WTC11 (cell line): ENCODE data around the gene EP400. TPM values are rescaled to one million over a fixed set of nuclear protein-coding genes. Genes with fewer than 3 reads are reported as not detected.

Experiments used
- ATAC-seq: fragments of 200-7000 bp; cut with Tn5 transposase; 2 replicates; pipeline ENCODE4 v1.10.0; 2021; ENCODE audit warnings: mild to moderate bottlenecking, moderate library complexity
- CTCF ChIA-PET: fragments of 300-600 bp; sonication (Branson Sonifier 250); formaldehyde crosslinking; loops from one replicate; lab custom pipeline; 2021; ENCODE audit warnings: antibody characterized with exemption; lab: Charles Lee
- POLR2A ChIA-PET: fragments of 350-600 bp; sonication (Branson Sonifier 250); formaldehyde crosslinking; loops from one replicate; lab custom pipeline; 2021; ENCODE audit warnings: antibody characterized with exemption; lab: Charles Lee
- DNase-seq: peaks from one replicate; pipeline ENCODE4 v3.0.0; 2021; ENCODE audit warnings: low spot score
- H3K27ac Mint-ChIP-seq: 2 replicates; pipeline ENCODE4 v1.8.0; 2021; ENCODE audit warnings: mixed read lengths
- H3K27me3 Mint-ChIP-seq: 2 replicates; pipeline ENCODE4 v1.8.0; 2021; ENCODE audit warnings: low read depth, mild to moderate bottlenecking, moderate library complexity, mixed read lengths
- H3K36me3 Mint-ChIP-seq: 2 replicates; pipeline ENCODE4 v1.8.0; 2021; ENCODE audit warnings: mixed read lengths
- H3K4me1 Mint-ChIP-seq: 2 replicates; pipeline ENCODE4 v1.8.0; 2022; ENCODE audit warnings: mixed read lengths
- H3K4me3 Mint-ChIP-seq: 2 replicates; pipeline ENCODE4 v1.8.0; 2021; ENCODE audit warnings: mild to moderate bottlenecking, moderate library complexity, mixed read lengths
- H3K9me3 Mint-ChIP-seq: 2 replicates; pipeline ENCODE4 v1.8.0; 2021; ENCODE audit warnings: mixed read lengths
- ETV6 ChIP-seq: sonication (generic); formaldehyde crosslinking; IDR thresholded peaks from 2 replicates; pipeline ENCODE4 v1.8.1; 2022; ENCODE audit warnings: mild to moderate bottlenecking, missing genetic modification reagents
- FOXJ3 ChIP-seq: sonication (generic); formaldehyde crosslinking; IDR thresholded peaks from 2 replicates; pipeline ENCODE4 v1.9.0; 2021; ENCODE audit warnings: missing genetic modification reagents, mild to moderate bottlenecking, borderline replicate concordance
- GTF2I ChIP-seq: fragments of 250-450 bp; sonication (Bioruptor Pico); conservative IDR thresholded peaks from 2 replicates; pipeline ENCODE4 v1.4.0; 2021; ENCODE audit warnings: mild to moderate bottlenecking
- NFE2L1 ChIP-seq: sonication (generic); formaldehyde crosslinking; IDR thresholded peaks from 2 replicates; pipeline ENCODE4 v1.8.1; 2023; ENCODE audit warnings: missing genetic modification reagents
- SOX15 ChIP-seq: fragments of 250-450 bp; sonication (Bioruptor Pico); IDR thresholded peaks from 2 replicates; pipeline ENCODE4 v1.9.0; 2021; ENCODE audit warnings: mild to moderate bottlenecking
- TP53 ChIP-seq: sonication (generic); formaldehyde crosslinking; IDR thresholded peaks from 2 replicates; pipeline ENCODE4 v1.8.1; 2023; ENCODE audit warnings: mild to moderate bottlenecking, missing genetic modification reagents
- ZNF396 ChIP-seq: fragments of 250-450 bp; sonication (Bioruptor Pico); IDR thresholded peaks from 2 replicates; pipeline ENCODE4 v1.8.0; 2021; ENCODE audit warnings: mild to moderate bottlenecking, moderate library complexity, borderline replicate concordance
- total RNA-seq: library from RNA; stranded (reverse); gene quantifications from 3 replicates; pipeline ENCODE4 v1.2.3, GENCODE V29; 2021
- TF ChIP-seq, protein P1 (sequence below): sonication (generic); formaldehyde crosslinking; IDR thresholded peaks from 2 replicates; pipeline ENCODE4 v1.8.1; 2022; ENCODE audit warnings: low read depth, mild to moderate bottlenecking, moderate library complexity, missing genetic modification reagents, borderline replicate concordance
- TF ChIP-seq, protein P2 (sequence below): fragments of 200-600 bp; IDR thresholded peaks from 2 replicates; pipeline ENCODE4 v1.8.0; 2022; ENCODE audit warnings: antibody characterized with exemption
- TF ChIP-seq, protein P3 (sequence below): sonication (generic); formaldehyde crosslinking; IDR thresholded peaks from 2 replicates; pipeline ENCODE4 v1.8.1; 2023; ENCODE audit warnings: mild to moderate bottlenecking, moderate library complexity, missing genetic modification reagents
- TF ChIP-seq, protein P4 (sequence below): sonication (generic); formaldehyde crosslinking; IDR thresholded peaks from 2 replicates; pipeline ENCODE4 v1.8.1; 2022; ENCODE audit warnings: mild to moderate bottlenecking, moderate library complexity, missing genetic modification reagents
- TF ChIP-seq, protein P5 (sequence below): sonication (generic); formaldehyde crosslinking; IDR thresholded peaks from 2 replicates; pipeline ENCODE4 v1.8.1; 2022; ENCODE audit warnings: mild to moderate bottlenecking, missing genetic modification reagents, moderate library complexity, borderline replicate concordance
- TF ChIP-seq, protein P6 (sequence below): sonication (generic); formaldehyde crosslinking; IDR thresholded peaks from 2 replicates; pipeline ENCODE4 v1.8.1; 2022; ENCODE audit warnings: low read depth, missing genetic modification reagents, borderline replicate concordance
- TF ChIP-seq, protein P7 (sequence below): sonication (generic); formaldehyde crosslinking; conservative IDR thresholded peaks from 2 replicates; pipeline ENCODE4 v1.8.1; 2023; ENCODE audit warnings: mild to moderate bottlenecking, low read depth, missing genetic modification reagents, moderate library complexity
- TF ChIP-seq, protein P8 (sequence below): sonication (generic); formaldehyde crosslinking; conservative IDR thresholded peaks from 2 replicates; pipeline ENCODE4 v1.8.1; 2022; ENCODE audit warnings: mild to moderate bottlenecking, missing genetic modification reagents
- TF ChIP-seq, protein P9 (sequence below): sonication (generic); formaldehyde crosslinking; IDR thresholded peaks from 2 replicates; pipeline ENCODE4 v1.8.0; 2022; ENCODE audit warnings: mild to moderate bottlenecking, missing genetic modification reagents
- TF ChIP-seq, protein P10 (sequence below): fragments of 250-450 bp; sonication (Bioruptor Pico); IDR thresholded peaks from 2 replicates; pipeline ENCODE4 v1.9.0; 2021; ENCODE audit warnings: mild to moderate bottlenecking

The EP400 gene
- total RNA-seq, 1 experiment from 2014 or later, result 75.8 TPM

GRCh38 chr12:132053338-132054330 is 103.9 kb downstream of the EP400 start (continued):
- TF ChIP-seq, protein P1, sequence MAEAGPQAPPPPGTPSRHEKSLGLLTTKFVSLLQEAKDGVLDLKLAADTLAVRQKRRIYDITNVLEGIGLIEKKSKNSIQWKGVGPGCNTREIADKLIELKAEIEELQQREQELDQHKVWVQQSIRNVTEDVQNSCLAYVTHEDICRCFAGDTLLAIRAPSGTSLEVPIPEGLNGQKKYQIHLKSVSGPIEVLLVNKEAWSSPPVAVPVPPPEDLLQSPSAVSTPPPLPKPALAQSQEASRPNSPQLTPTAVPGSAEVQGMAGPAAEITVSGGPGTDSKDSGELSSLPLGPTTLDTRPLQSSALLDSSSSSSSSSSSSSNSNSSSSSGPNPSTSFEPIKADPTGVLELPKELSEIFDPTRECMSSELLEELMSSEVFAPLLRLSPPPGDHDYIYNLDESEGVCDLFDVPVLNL (CRISPR knock-in tag), result no peak
- TF ChIP-seq, protein P2, sequence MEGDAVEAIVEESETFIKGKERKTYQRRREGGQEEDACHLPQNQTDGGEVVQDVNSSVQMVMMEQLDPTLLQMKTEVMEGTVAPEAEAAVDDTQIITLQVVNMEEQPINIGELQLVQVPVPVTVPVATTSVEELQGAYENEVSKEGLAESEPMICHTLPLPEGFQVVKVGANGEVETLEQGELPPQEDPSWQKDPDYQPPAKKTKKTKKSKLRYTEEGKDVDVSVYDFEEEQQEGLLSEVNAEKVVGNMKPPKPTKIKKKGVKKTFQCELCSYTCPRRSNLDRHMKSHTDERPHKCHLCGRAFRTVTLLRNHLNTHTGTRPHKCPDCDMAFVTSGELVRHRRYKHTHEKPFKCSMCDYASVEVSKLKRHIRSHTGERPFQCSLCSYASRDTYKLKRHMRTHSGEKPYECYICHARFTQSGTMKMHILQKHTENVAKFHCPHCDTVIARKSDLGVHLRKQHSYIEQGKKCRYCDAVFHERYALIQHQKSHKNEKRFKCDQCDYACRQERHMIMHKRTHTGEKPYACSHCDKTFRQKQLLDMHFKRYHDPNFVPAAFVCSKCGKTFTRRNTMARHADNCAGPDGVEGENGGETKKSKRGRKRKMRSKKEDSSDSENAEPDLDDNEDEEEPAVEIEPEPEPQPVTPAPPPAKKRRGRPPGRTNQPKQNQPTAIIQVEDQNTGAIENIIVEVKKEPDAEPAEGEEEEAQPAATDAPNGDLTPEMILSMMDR, result no peak
- no peak for TF ChIP-seq ZNF396 (CRISPR knock-in tag)
- TF ChIP-seq, protein P3, sequence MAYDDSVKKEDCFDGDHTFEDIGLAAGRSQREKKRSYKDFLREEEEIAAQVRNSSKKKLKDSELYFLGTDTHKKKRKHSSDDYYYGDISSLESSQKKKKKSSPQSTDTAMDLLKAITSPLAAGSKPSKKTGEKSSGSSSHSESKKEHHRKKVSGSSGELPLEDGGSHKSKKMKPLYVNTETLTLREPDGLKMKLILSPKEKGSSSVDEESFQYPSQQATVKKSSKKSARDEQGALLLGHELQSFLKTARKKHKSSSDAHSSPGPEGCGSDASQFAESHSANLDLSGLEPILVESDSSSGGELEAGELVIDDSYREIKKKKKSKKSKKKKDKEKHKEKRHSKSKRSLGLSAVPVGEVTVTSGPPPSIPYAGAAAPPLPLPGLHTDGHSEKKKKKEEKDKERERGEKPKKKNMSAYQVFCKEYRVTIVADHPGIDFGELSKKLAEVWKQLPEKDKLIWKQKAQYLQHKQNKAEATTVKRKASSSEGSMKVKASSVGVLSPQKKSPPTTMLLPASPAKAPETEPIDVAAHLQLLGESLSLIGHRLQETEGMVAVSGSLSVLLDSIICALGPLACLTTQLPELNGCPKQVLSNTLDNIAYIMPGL, result no peak
- TF ChIP-seq, protein P4, sequence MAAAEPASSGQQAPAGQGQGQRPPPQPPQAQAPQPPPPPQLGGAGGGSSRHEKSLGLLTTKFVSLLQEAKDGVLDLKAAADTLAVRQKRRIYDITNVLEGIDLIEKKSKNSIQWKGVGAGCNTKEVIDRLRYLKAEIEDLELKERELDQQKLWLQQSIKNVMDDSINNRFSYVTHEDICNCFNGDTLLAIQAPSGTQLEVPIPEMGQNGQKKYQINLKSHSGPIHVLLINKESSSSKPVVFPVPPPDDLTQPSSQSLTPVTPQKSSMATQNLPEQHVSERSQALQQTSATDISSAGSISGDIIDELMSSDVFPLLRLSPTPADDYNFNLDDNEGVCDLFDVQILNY, result no peak

DNA sequence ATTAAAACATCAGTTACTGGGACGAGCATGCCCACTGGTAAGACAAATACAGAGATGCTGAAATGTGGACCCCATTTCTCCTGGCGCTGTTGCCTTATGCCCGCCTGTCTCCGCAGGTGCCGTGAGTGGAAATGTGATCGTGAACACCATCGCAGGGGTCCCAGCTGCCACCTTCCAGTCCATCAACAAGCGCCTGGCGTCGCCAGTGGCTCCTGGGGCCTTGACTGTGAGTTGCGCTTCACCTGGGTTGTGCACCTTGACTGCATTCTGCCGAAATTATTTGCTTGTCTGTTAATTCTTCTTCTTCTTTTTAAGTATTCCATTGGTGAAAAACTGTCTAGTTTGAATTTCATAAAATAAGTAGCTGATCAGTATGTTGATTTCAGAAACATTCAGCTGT is 105.2 kb downstream of the EP400 start:
- H3K27ac Mint-ChIP-seq, result no peak overlapping the region
- DNase-seq, result no peak
- ChIA-PET POLR2A (no interaction called here), CTCF (no interaction called here)
- ATAC-seq, result no peak
- H3K9me3 Mint-ChIP-seq, result peaks cover 14% of the 10 kb centered on the region
- TF ChIP-seq, protein P5, sequence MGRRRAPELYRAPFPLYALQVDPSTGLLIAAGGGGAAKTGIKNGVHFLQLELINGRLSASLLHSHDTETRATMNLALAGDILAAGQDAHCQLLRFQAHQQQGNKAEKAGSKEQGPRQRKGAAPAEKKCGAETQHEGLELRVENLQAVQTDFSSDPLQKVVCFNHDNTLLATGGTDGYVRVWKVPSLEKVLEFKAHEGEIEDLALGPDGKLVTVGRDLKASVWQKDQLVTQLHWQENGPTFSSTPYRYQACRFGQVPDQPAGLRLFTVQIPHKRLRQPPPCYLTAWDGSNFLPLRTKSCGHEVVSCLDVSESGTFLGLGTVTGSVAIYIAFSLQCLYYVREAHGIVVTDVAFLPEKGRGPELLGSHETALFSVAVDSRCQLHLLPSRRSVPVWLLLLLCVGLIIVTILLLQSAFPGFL (CRISPR knock-in tag), result no peak
- TF ChIP-seq NFE2L1 (CRISPR knock-in tag) (no peak), SOX15 (CRISPR knock-in tag) (no peak), FOXJ3 (CRISPR knock-in tag) (no peak), GTF2I (CRISPR knock-in tag) (no peak), ETV6 (no peak), TP53 (CRISPR knock-in tag) (no peak)
- TF ChIP-seq, protein P6, sequence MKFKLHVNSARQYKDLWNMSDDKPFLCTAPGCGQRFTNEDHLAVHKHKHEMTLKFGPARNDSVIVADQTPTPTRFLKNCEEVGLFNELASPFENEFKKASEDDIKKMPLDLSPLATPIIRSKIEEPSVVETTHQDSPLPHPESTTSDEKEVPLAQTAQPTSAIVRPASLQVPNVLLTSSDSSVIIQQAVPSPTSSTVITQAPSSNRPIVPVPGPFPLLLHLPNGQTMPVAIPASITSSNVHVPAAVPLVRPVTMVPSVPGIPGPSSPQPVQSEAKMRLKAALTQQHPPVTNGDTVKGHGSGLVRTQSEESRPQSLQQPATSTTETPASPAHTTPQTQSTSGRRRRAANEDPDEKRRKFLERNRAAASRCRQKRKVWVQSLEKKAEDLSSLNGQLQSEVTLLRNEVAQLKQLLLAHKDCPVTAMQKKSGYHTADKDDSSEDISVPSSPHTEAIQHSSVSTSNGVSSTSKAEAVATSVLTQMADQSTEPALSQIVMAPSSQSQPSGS (CRISPR knock-in tag), result no peak
- TF ChIP-seq, protein P4, result no peak
- TF ChIP-seq, protein P7, sequence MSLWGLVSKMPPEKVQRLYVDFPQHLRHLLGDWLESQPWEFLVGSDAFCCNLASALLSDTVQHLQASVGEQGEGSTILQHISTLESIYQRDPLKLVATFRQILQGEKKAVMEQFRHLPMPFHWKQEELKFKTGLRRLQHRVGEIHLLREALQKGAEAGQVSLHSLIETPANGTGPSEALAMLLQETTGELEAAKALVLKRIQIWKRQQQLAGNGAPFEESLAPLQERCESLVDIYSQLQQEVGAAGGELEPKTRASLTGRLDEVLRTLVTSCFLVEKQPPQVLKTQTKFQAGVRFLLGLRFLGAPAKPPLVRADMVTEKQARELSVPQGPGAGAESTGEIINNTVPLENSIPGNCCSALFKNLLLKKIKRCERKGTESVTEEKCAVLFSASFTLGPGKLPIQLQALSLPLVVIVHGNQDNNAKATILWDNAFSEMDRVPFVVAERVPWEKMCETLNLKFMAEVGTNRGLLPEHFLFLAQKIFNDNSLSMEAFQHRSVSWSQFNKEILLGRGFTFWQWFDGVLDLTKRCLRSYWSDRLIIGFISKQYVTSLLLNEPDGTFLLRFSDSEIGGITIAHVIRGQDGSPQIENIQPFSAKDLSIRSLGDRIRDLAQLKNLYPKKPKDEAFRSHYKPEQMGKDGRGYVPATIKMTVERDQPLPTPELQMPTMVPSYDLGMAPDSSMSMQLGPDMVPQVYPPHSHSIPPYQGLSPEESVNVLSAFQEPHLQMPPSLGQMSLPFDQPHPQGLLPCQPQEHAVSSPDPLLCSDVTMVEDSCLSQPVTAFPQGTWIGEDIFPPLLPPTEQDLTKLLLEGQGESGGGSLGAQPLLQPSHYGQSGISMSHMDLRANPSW, result no peak
- TF ChIP-seq, protein P8, sequence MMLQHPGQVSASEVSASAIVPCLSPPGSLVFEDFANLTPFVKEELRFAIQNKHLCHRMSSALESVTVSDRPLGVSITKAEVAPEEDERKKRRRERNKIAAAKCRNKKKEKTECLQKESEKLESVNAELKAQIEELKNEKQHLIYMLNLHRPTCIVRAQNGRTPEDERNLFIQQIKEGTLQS (CRISPR knock-in tag), result no peak
- TF ChIP-seq, protein P9, sequence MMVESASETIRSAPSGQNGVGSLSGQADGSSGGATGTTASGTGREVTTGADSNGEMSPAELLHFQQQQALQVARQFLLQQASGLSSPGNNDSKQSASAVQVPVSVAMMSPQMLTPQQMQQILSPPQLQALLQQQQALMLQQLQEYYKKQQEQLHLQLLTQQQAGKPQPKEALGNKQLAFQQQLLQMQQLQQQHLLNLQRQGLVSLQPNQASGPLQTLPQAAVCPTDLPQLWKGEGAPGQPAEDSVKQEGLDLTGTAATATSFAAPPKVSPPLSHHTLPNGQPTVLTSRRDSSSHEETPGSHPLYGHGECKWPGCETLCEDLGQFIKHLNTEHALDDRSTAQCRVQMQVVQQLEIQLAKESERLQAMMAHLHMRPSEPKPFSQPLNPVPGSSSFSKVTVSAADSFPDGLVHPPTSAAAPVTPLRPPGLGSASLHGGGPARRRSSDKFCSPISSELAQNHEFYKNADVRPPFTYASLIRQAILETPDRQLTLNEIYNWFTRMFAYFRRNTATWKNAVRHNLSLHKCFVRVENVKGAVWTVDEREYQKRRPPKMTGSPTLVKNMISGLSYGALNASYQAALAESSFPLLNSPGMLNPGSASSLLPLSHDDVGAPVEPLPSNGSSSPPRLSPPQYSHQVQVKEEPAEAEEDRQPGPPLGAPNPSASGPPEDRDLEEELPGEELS (CRISPR knock-in tag), result no peak
- TF ChIP-seq, protein P10, sequence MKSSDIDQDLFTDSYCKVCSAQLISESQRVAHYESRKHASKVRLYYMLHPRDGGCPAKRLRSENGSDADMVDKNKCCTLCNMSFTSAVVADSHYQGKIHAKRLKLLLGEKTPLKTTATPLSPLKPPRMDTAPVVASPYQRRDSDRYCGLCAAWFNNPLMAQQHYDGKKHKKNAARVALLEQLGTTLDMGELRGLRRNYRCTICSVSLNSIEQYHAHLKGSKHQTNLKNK (CRISPR knock-in tag), result no peak
- TF ChIP-seq, all 79 proteins: peak for 0
- H3K4me3 Mint-ChIP-seq, result no peak overlapping the region
- no peaks in the 10 kb centered on the region for H3K4me1 Mint-ChIP-seq
- H3K27me3 Mint-ChIP-seq, result no peaks in the 10 kb centered on the region
- H3K36me3 Mint-ChIP-seq, result peaks cover 67% of the 10 kb centered on the region
